Measurements from ENCODE around the gene DDX54. TPM values are rescaled to one million over a fixed set of nuclear protein-coding genes. Genes with fewer than 3 reads are reported as not detected.

DDX54 gene
- total and polyA plus RNA-seq, 4 donors: 17.9 to 75.3 (median 51.9) TPM

- peaks cover 25 to 61% (median 31%) of the 10 kb centered on the region in 4 donors for H3K36me3 ChIP-seq (ENCODE audit: control insufficient read depth in 4 of 4, insufficient read depth in 4 of 4, low read length in 4 of 4)
- TF ChIP-seq CTCF (IDR thresholded peaks at IDR 0.05; ENCODE audit: control extremely low read depth, extremely low read depth): no peak
- 96% methylated on average over 26 of the region's 26 CpGs for WGBS, 2 donors
Measured at GRCh38 chr12:113158439-113159203, 26.7 kb downstream of the DDX54 start.

DNA sequence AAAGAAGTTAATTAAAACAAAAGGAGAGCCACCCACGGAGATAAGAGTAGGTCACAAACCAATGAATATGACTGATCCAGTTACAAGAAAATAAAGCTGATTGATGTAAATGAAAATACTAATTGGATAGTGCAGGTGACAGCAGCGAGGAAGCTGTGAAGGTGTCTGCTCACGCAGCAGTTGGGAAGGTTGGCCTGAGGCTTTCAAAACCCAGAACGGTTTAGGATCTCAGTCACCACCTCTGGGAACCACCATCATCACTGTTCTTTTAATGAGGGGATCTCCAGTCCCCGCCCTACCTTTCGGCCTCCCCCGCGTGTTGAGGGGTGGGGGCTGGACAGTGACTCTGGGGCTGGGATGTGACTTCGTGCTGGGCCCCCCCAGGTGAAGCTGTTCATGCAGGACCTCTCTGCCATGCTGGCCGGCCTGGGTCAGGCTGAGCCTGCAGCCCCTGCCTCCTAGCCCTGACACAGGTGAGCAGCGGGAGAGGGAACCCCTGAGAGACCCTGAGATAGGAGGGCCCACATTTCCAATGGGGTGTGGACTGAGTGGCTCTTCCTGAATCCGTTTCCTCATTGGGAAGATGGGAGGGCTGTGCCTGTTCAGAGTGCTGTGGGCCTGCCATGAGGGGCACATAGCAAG is 27.9 kb downstream of the DDX54 start:
- H3K9ac ChIP-seq (ENCODE audit: insufficient read depth in 1 of 2, low read length in 2 of 2): no peak overlapping the region
- ATAC-seq (ENCODE audit: insufficient read depth, low FRiP score): no peak
- DNase-seq: no peak
- H3K27ac ChIP-seq (ENCODE audit: low read depth in 1 of 2, low read length in 1 of 2): no peak overlapping the region
- H3K27me3 ChIP-seq (ENCODE audit: control insufficient read depth in 3 of 3, insufficient read depth in 3 of 3, low read length in 2 of 3): peaks cover 0 to 29% (median 22%) of the 10 kb centered on the region in 3 donors
- 90 to 94% methylated on average over 12 of the region's 12 CpGs for WGBS, 2 donors
- H3K36me3 ChIP-seq (ENCODE audit: control insufficient read depth in 4 of 4, insufficient read depth in 4 of 4, low read length in 4 of 4): peaks cover 24 to 48% (median 27%) of the 10 kb centered on the region in 4 donors
- H3K4me1 ChIP-seq (ENCODE audit: control insufficient read depth in 5 of 5, insufficient read depth in 5 of 5, low read length in 5 of 5): peaks cover 0 to 9% (median 0%) of the 10 kb centered on the region in 5 donors
- H3K4me3 ChIP-seq: no peak overlapping the region
- TF ChIP-seq CTCF (IDR thresholded peaks at IDR 0.05; ENCODE audit: control extremely low read depth, extremely low read depth): no peak
- H3K9me3 ChIP-seq (ENCODE audit: control insufficient read depth in 4 of 4, insufficient read depth in 3 of 4, low read length in 3 of 4): peaks cover 0 to 8% (median 0%) of the 10 kb centered on the region in 4 donors

More at GRCh38 chr12:113158439-113159203, 26.7 kb downstream of the DDX54 start:
- peaks cover 0 to 21% (median 14%) of the 10 kb centered on the region in 3 donors for H3K27me3 ChIP-seq (ENCODE audit: control insufficient read depth in 3 of 3, insufficient read depth in 3 of 3, low read length in 2 of 3)
- ATAC-seq (ENCODE audit: insufficient read depth, low FRiP score): no peak
- peaks cover 0 to 10% (median 0%) of the 10 kb centered on the region in 4 donors for H3K9me3 ChIP-seq (ENCODE audit: control insufficient read depth in 4 of 4, insufficient read depth in 3 of 4, low read length in 3 of 4)
- H3K4me1 ChIP-seq (ENCODE audit: control insufficient read depth in 5 of 5, insufficient read depth in 5 of 5, low read length in 5 of 5): peaks cover 0 to 2% (median 0%) of the 10 kb centered on the region in 5 donors
- DNase-seq: no peak
- H3K4me3 ChIP-seq: no peak overlapping the region
- no peak overlapping the region for H3K27ac ChIP-seq (ENCODE audit: low read depth in 1 of 2, low read length in 1 of 2)
- no peak overlapping the region for H3K9ac ChIP-seq (ENCODE audit: insufficient read depth in 1 of 2, low read length in 2 of 2)

DNA sequence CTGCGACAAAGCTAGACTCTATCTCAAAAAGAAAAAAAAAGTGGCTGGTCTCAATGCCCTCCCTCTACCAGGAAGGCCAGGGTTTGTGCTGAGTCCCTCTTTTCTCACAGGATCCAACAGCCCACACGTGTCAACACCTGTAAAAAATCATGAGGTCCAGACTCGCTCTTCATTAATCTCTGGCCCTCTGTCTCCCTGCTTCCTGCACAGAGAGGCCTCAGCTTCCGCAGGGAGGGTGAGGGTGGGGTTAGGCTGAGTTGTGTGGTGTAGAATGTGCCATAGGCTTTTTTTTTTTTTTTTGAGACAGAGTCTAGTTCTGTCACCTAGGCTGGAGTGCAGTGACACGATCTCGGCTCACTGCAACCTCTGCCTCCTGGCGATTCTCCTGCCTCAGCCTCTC is 29.6 kb downstream of the DDX54 start:
- no peak overlapping the region for H3K4me3 ChIP-seq
- no peak overlapping the region for H3K27ac ChIP-seq (ENCODE audit: low read depth in 1 of 2, low read length in 1 of 2)
- peaks cover 0 to 10% (median 0%) of the 10 kb centered on the region in 5 donors for H3K4me1 ChIP-seq (ENCODE audit: control insufficient read depth in 5 of 5, insufficient read depth in 5 of 5, low read length in 5 of 5)
- ATAC-seq (ENCODE audit: insufficient read depth, low FRiP score) (no peak), DNase-seq (no peak)
- 25 to 43% methylated on average over 7 of the region's 7 CpGs for WGBS, 2 donors
- TF ChIP-seq CTCF (IDR thresholded peaks at IDR 0.05; ENCODE audit: control extremely low read depth, extremely low read depth): no peak
- H3K9me3 ChIP-seq (ENCODE audit: control insufficient read depth in 4 of 4, insufficient read depth in 3 of 4, low read length in 3 of 4): peaks cover 0 to 6% (median 0%) of the 10 kb centered on the region in 4 donors
- no peak overlapping the region for H3K9ac ChIP-seq (ENCODE audit: insufficient read depth in 1 of 2, low read length in 2 of 2)
- peaks cover 17 to 34% (median 18%) of the 10 kb centered on the region in 4 donors for H3K36me3 ChIP-seq (ENCODE audit: control insufficient read depth in 4 of 4, insufficient read depth in 4 of 4, low read length in 4 of 4)
- H3K27me3 ChIP-seq (ENCODE audit: control insufficient read depth in 3 of 3, insufficient read depth in 3 of 3, low read length in 2 of 3): peaks cover 0 to 38% (median 31%) of the 10 kb centered on the region in 3 donors

Measured in lung (tissue), 12 donors.